ENCODE measurements around the gene RBM19. TPM values are rescaled to one million over a fixed set of nuclear protein-coding genes. Genes with fewer than 3 reads are reported as not detected.

The RBM19 gene
- total RNA-seq, 1 donor from 2014 or later = 33.6 TPM

GRCh38 chr12:113866496-113866895 lies 99.6 kb downstream of the RBM19 start:
- DNase-seq = no peak
- TF ChIP-seq CTCF (IDR thresholded peaks at IDR 0.05) = no peak
- Histone ChIP-seq H3K27ac (no peak overlapping the region), H3K4me3 (no peak overlapping the region), H3K27me3 (ENCODE audit: low read depth) (no peaks in the 10 kb centered on the region), H3K36me3 (peaks cover 4% of the 10 kb centered on the region), H3K4me1 (no peaks in the 10 kb centered on the region), H3K9me3 (no peaks in the 10 kb centered on the region)
- ATAC-seq = no peak
- intact Hi-C loops (cut with DNase I) = no loop called here

GRCh38 chr12:113863455-113863845 lies 102.7 kb downstream of the RBM19 start:
- DNase-seq (no peak), ATAC-seq (no peak)
- Histone ChIP-seq H3K27ac (no peak overlapping the region), H3K27me3 (ENCODE audit: low read depth) (no peaks in the 10 kb centered on the region), H3K36me3 (peaks cover 16% of the 10 kb centered on the region), H3K4me3 (no peak overlapping the region), H3K9me3 (no peaks in the 10 kb centered on the region), H3K4me1 (no peaks in the 10 kb centered on the region)
- intact Hi-C loops (cut with DNase I) = no loop called here
- TF ChIP-seq CTCF (IDR thresholded peaks at IDR 0.05) = no peak

DNA sequence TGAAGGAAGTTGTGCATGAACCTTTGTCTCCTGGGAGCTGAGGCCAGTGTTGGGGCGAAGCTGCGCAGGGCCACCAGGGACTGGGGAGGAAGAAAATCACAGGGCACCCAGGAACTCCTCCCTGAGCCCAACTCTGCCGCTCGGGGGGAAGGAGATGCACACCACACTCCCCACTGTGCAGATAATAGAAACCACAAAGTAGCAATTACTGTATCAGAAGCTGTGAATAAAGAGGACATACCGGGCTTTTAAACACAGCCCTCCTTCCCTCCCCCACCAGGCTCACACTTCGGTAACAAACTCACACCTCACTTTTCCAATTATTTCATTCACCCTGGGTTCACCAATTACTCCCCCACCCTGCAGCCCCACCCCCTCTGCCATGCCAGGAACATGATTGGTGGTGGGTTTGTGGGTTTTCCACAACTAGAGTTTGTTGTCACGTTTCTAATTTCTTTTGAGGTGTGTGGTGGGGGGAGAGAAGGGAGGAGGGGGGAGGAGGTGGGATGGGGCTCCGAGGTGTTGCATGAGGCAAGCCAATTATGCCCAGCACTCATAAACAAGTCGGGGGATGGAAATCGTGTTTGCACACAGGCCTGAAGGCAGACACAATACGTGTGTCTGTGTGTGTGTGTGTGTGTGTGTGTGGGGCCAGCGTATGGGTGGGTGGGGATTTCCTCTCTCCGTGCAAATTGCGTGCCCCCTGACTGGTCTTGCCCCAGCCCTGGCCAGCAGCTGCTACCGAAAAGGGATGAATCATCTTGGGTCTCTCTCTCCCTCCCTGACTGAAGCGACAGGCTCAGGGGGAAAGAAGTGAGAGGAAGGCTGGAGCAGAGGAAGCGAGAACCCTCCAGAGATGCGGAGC lies 103.3 kb downstream of the RBM19 start:
- DNase-seq (no peak), ATAC-seq (no peak)
- intact Hi-C loops (cut with DNase I) = no loop called here
- Histone ChIP-seq H3K27me3 (ENCODE audit: low read depth) (no peaks in the 10 kb centered on the region), H3K4me1 (no peaks in the 10 kb centered on the region), H3K27ac (no peak overlapping the region), H3K4me3 (no peak overlapping the region), H3K9me3 (no peaks in the 10 kb centered on the region), H3K36me3 (peaks cover 22% of the 10 kb centered on the region)
- TF ChIP-seq CTCF (IDR thresholded peaks at IDR 0.05) = no peak

- TF ChIP-seq CTCF (IDR thresholded peaks at IDR 0.05) = no peak
- no peak for DNase-seq
- Histone ChIP-seq H3K4me3 (no peak overlapping the region), H3K4me1 (no peaks in the 10 kb centered on the region), H3K27me3 (ENCODE audit: low read depth) (no peaks in the 10 kb centered on the region), H3K9me3 (no peaks in the 10 kb centered on the region), H3K27ac (no peak overlapping the region), H3K36me3 (peaks cover 33% of the 10 kb centered on the region)
- no peak for ATAC-seq
- intact Hi-C loops (cut with DNase I) = no loop called here
Observed at GRCh38 chr12:113861708-113862312, 104.3 kb downstream of the RBM19 start.

DNA sequence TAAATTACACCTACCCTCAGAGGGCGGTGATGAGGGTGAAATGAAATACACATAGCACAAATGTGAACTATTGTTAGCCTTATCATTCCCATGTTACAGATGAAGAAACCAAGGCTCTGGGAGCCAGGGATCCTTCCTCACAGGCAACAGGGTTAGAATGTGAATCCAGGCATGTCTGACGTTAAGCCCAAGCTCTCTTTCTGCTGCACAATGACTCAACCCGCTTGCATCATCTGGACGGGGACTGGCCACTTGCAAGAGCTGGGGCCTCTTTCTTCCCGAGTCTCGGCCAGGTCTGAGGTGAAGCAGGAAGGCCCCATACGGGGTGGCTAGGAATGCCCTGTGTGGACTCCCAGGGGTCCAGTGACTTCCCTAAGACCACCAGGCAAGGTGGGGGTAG lies 105.2 kb downstream of the RBM19 start:
- ATAC-seq (no peak), DNase-seq (no peak)
- intact Hi-C loops (cut with DNase I) = no loop called here

More for the DNA sequence above, 105.2 kb downstream of the RBM19 start:
- no peak for TF ChIP-seq CTCF (IDR thresholded peaks at IDR 0.05)
- no peak overlapping the region for H3K27ac ChIP-seq
- H3K4me3 ChIP-seq = no peak overlapping the region
- H3K4me1 ChIP-seq = no peaks in the 10 kb centered on the region
- H3K27me3 ChIP-seq (ENCODE audit: low read depth) = no peaks in the 10 kb centered on the region
- H3K36me3 ChIP-seq = peaks cover 41% of the 10 kb centered on the region
- H3K9me3 ChIP-seq = no peaks in the 10 kb centered on the region
